DOHH2 (cell line): ENCODE measurements around the gene LAMC2.

Experiments used
- H3F3A ChIP-seq: fragments of 200-600 bp; sonication (generic), shearing (Covaris generic); 2 replicates; pipeline ENCODE4 v1.6.0; 2016; ENCODE audit warnings: antibody characterized with exemption, mild to moderate bottlenecking; ENCODE audit not compliant: control insufficient read depth, insufficient read depth
- H3K27ac ChIP-seq: fragments of 200-600 bp; sonication (generic); 2 replicates; pipeline ENCODE4 v1.5.1; 2014; ENCODE audit warnings: low read depth, mild to moderate bottlenecking, low read length, moderate library complexity
- H3K27me3 ChIP-seq: fragments of 200-600 bp; sonication (generic); 2 replicates; pipeline ENCODE4 v1.6.1; 2014; ENCODE audit warnings: mild to moderate bottlenecking, low read length, mixed read lengths; ENCODE audit not compliant: control insufficient read depth
- H3K36me3 ChIP-seq: fragments of 200-600 bp; sonication (generic); 2 replicates; pipeline ENCODE4 v1.6.1; 2014; ENCODE audit warnings: mild to moderate bottlenecking, low read length, moderate library complexity, mixed read lengths; ENCODE audit not compliant: control insufficient read depth
- H3K4me1 ChIP-seq: fragments of 200-600 bp; sonication (generic); 2 replicates; pipeline ENCODE4 v1.6.1; 2014; ENCODE audit warnings: mild to moderate bottlenecking, low read length, mixed read lengths; ENCODE audit not compliant: control insufficient read depth
- H3K4me2 ChIP-seq: fragments of 200-600 bp; sonication (generic); 2 replicates; pipeline ENCODE4 v1.6.0; 2014; ENCODE audit warnings: mild to moderate bottlenecking, low read length, moderate library complexity
- H3K4me3 ChIP-seq: fragments of 200-600 bp; sonication (generic); 2 replicates; pipeline ENCODE4 v1.5.1; 2014; ENCODE audit warnings: mild to moderate bottlenecking, low read length, mixed read lengths
- H3K79me2 ChIP-seq: fragments of 200-600 bp; sonication (generic); 2 replicates; pipeline ENCODE4 v1.6.1; 2014; ENCODE audit warnings: mild to moderate bottlenecking, low read length, mixed read lengths; ENCODE audit not compliant: control insufficient read depth
- H3K9me2 ChIP-seq: fragments of 200-600 bp; sonication (generic); replicated peaks from 2 replicates; pipeline ENCODE4 v1.6.1; 2014; ENCODE audit warnings: mild to moderate bottlenecking, low read length, mixed read lengths; ENCODE audit not compliant: control insufficient read depth
- H3K9me3 ChIP-seq: fragments of 200-600 bp; sonication (generic); 2 replicates; pipeline ENCODE4 v1.6.1; 2014; ENCODE audit warnings: antibody characterized with exemption, low read length, mixed read lengths; ENCODE audit not compliant: control insufficient read depth, insufficient read depth
- H4K20me1 ChIP-seq: fragments of 200-600 bp; sonication (generic); 2 replicates; pipeline ENCODE4 v1.6.0; 2014; ENCODE audit warnings: low read depth, mild to moderate bottlenecking, antibody characterized with exemption, low read length, moderate library complexity; ENCODE audit not compliant: control insufficient read depth, insufficient read depth
- CTCF ChIP-seq: fragments of 200-600 bp; sonication (generic); IDR thresholded peaks from one replicate; pipeline ENCODE4 v1.5.1; 2014; ENCODE audit warnings: antibody characterized with exemption, mild to moderate bottlenecking, low read depth, low read length; ENCODE audit not compliant: poor library complexity, severe bottlenecking
- EZH2phosphoT487 ChIP-seq: fragments of 200-600 bp; sonication (generic); IDR thresholded peaks from 2 replicates; pipeline ENCODE4 v1.6.1; 2017; ENCODE audit warnings: borderline replicate concordance, mild to moderate bottlenecking, antibody characterized with exemption, low read length, moderate library complexity, mixed read lengths

The LAMC2 gene

GRCh38 chr1:183143576-183144315 lies 42.3 kb upstream of the LAMC2 start:
- H3K4me1 ChIP-seq = peaks cover 8% of the 10 kb centered on the region
- no peaks in the 10 kb centered on the region; the same call in 1 of the 2 replicates for H3K36me3 ChIP-seq
- no peak overlapping the region for H3K4me3 ChIP-seq
- no peaks in the 10 kb centered on the region for H3F3A ChIP-seq
- H4K20me1 ChIP-seq = no peaks in the 10 kb centered on the region
- no peaks in the 10 kb centered on the region for H3K79me2 ChIP-seq
- H3K27me3 ChIP-seq = no peaks in the 10 kb centered on the region
- H3K9me3 ChIP-seq = no peaks in the 10 kb centered on the region
- no peaks in the 10 kb centered on the region for H3K9me2 ChIP-seq
- no peak overlapping the region for H3K4me2 ChIP-seq
- TF ChIP-seq CTCF (no peak), EZH2phosphoT487 (no peak)
- H3K27ac ChIP-seq = no peak overlapping the region

- Histone ChIP-seq H3K27ac (no peak overlapping the region), H3F3A (no peaks in the 10 kb centered on the region), H3K4me3 (no peak overlapping the region), H3K27me3 (no peaks in the 10 kb centered on the region), H3K36me3 (no peaks in the 10 kb centered on the region; the same call in 1 of the 2 replicates), H3K9me3 (no peaks in the 10 kb centered on the region), H4K20me1 (no peaks in the 10 kb centered on the region), H3K4me1 (peaks cover 2% of the 10 kb centered on the region), H3K79me2 (no peaks in the 10 kb centered on the region), H3K4me2 (no peak overlapping the region), H3K9me2 (no peaks in the 10 kb centered on the region)
- no peak for TF ChIP-seq CTCF
- TF ChIP-seq EZH2phosphoT487 = no peak
These were observed 41.3 kb upstream of the LAMC2 start for GRCh38 chr1:183144752-183145151.

- Histone ChIP-seq H4K20me1 (no peaks in the 10 kb centered on the region), H3K4me3 (no peak overlapping the region), H3K27ac (no peak overlapping the region), H3K4me1 (no peaks in the 10 kb centered on the region), H3K36me3 (no peaks in the 10 kb centered on the region; the same call in 1 of the 2 replicates), H3F3A (no peaks in the 10 kb centered on the region), H3K9me2 (no peaks in the 10 kb centered on the region), H3K4me2 (no peak overlapping the region), H3K79me2 (no peaks in the 10 kb centered on the region), H3K9me3 (no peaks in the 10 kb centered on the region), H3K27me3 (no peaks in the 10 kb centered on the region)
- TF ChIP-seq EZH2phosphoT487 (no peak), CTCF (no peak)
These were observed 38.3 kb upstream of the LAMC2 start for GRCh38 chr1:183147735-183148134.
